GM23248 (cell line): ENCODE data around the gene CSMD2. TPM values are rescaled to one million over a fixed set of nuclear protein-coding genes. Genes with fewer than 3 reads are reported as not detected.

Experiments used
- DNase-seq: peaks from one replicate; pipeline ENCODE4 v3.0.0-alpha.2; 2015
- H2AFZ ChIP-seq: fragments of 200-600 bp; sonication (generic); 2 replicates; pipeline ENCODE4 v1.6.1; 2016; ENCODE audit warnings: antibody characterized with exemption
- H3F3A ChIP-seq: fragments of 200-600 bp; sonication (generic); 2 replicates; pipeline ENCODE4 v1.6.1; 2016; ENCODE audit warnings: mild to moderate bottlenecking, antibody characterized with exemption, mixed run types; ENCODE audit not compliant: insufficient read depth
- H3K27ac ChIP-seq: fragments of 200-600 bp; sonication (generic); 2 replicates; pipeline ENCODE4 v1.5.1; 2016; ENCODE audit warnings: mild to moderate bottlenecking
- H3K27me3 ChIP-seq: fragments of 200-600 bp; sonication (generic); replicated peaks from 2 replicates; pipeline ENCODE4 v1.6.1; 2016; ENCODE audit warnings: mild to moderate bottlenecking; ENCODE audit not compliant: insufficient read depth
- H3K36me3 ChIP-seq: fragments of 200-600 bp; sonication (generic); 2 replicates; pipeline ENCODE4 v1.6.1; 2016; ENCODE audit warnings: low read depth, mild to moderate bottlenecking
- H3K4me1 ChIP-seq: fragments of 200-600 bp; sonication (generic); 2 replicates; pipeline ENCODE4 v1.6.1; 2016; ENCODE audit warnings: mild to moderate bottlenecking; ENCODE audit not compliant: insufficient read depth
- H3K4me2 ChIP-seq: fragments of 200-600 bp; sonication (generic); one replicate; pipeline ENCODE4 v1.6.1; 2016; ENCODE audit warnings: mild to moderate bottlenecking; ENCODE audit not compliant: unreplicated experiment
- H3K4me3 ChIP-seq: fragments of 200-600 bp; sonication (generic); 2 replicates; pipeline ENCODE4 v1.5.1; 2016; ENCODE audit warnings: mild to moderate bottlenecking
- H3K79me2 ChIP-seq: fragments of 200-600 bp; sonication (generic); 2 replicates; pipeline ENCODE4 v1.6.1; 2016; ENCODE audit warnings: mild to moderate bottlenecking; ENCODE audit not compliant: insufficient read depth
- H3K9ac ChIP-seq: fragments of 200-600 bp; sonication (generic); 2 replicates; pipeline ENCODE4 v1.6.1; 2016; ENCODE audit warnings: mild to moderate bottlenecking
- H3K9me2 ChIP-seq: fragments of 200-600 bp; sonication (generic); 2 replicates; pipeline ENCODE4 v1.6.1; 2016; ENCODE audit warnings: mixed run types, mild to moderate bottlenecking, moderate library complexity; ENCODE audit not compliant: insufficient read depth
- H3K9me3 ChIP-seq: fragments of 200-600 bp; sonication (generic); one replicate; pipeline ENCODE4 v1.6.1; 2017; ENCODE audit warnings: low read depth
- H4K20me1 ChIP-seq: fragments of 200-600 bp; sonication (generic); 2 replicates; pipeline ENCODE4 v1.6.0; 2016; ENCODE audit not compliant: insufficient read depth
- EZH2 ChIP-seq: fragments of 200-600 bp; sonication (generic); IDR thresholded peaks from 2 replicates; pipeline ENCODE4 v1.6.1; 2018; ENCODE audit warnings: antibody characterized with exemption, mild to moderate bottlenecking; ENCODE audit not compliant: insufficient read depth, poor library complexity, severe bottlenecking
- EZH2phosphoT487 ChIP-seq: fragments of 200-600 bp; sonication (generic); IDR thresholded peaks from 2 replicates; pipeline ENCODE4 v1.6.1; 2018; ENCODE audit warnings: antibody characterized with exemption, moderate library complexity, mild to moderate bottlenecking, low read depth; ENCODE audit not compliant: insufficient read depth
- WGBS, 2 experiments: methylation state at CpG; one replicate each; pipeline ENCODE4 v1.1.6; 2015 to 2017; ENCODE audit warnings: low lambda C conversion rate in 2 of 2, low coverage in 1 of 2; ENCODE audit errors: missing lambda C conversion rate in 2 of 2; 5-methylcytosine and 5-hydroxymethylcytosine counted together
- in situ Hi-C: fragments of 300-500 bp; cut with MboI; formaldehyde crosslinking; loops from 2 replicates; pipeline ENCODE4 v1.15.0; 2020
- polyA plus RNA-seq: library from polyadenylated mRNA; unstranded; fragments of >200 nt; fragmentation: Nextera tagmentation; extraction: Ambion mirVana; gene quantifications from 2 replicates; pipeline ENCODE4 v1.2.1, GENCODE V29; 2016
- total RNA-seq: library from RNA; depleted of rRNA; stranded (reverse); fragments of >200 nt; shearing (Covaris generic); gene quantifications from 2 replicates; pipeline ENCODE4 v1.2.3, GENCODE V29; 2014

CSMD2 gene
- total and polyA plus RNA-seq, 2 experiments from 2014 or later, result 4.5 to 7.1 TPM

GRCh38 chr1:33524586-33524985 is 640.4 kb downstream of the CSMD2 start:
- in situ Hi-C loops, result no loop called here

DNA sequence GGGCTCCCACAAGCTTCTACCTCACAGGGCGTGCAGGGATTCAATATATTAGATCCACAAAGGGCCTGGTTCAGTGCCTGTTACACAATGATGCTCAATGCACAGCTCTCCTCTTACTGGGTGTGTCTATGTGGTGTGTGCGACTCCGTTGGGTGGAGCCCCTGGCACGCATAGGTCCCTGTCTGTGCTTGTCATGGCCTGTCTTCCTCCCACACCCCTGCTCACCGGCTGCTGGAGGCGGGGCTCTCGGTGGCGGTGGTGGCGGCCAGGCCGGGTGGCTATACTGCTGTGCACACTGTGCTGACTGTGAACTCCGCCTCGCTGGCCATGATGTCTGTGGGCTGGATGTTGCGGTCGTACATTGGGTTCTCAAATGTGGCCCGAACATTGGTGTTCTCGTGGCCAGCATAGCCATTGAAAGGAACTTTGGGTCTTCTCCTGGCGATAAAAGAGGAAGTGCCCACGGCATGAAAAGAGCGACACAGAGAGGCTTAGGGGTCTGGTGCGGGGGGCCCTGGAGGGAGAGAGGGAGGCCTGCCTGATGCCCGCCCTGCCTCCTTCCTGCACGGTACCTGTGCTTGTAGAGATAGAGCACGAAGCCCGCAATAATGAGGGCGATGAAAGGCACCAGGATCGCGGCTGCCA is 645.7 kb downstream of the CSMD2 start:
- WGBS, 2 experiments, result 91 to 93% methylated on average over 27 of the region's 27 CpGs
- H3K36me3 ChIP-seq, result peaks cover 3% of the 10 kb centered on the region; the same call in 1 of the 2 replicates
- H3K9me3 ChIP-seq, result no peaks in the 10 kb centered on the region
- H4K20me1 ChIP-seq, result no peaks in the 10 kb centered on the region
- no peaks in the 10 kb centered on the region for H3K4me1 ChIP-seq
- no peaks in the 10 kb centered on the region for H3F3A ChIP-seq
- TF ChIP-seq EZH2 (no peak), EZH2phosphoT487 (no peak)
- H2AFZ ChIP-seq, result no peak overlapping the region
- H3K27ac ChIP-seq, result no peak overlapping the region
- no peak overlapping the region for H3K4me3 ChIP-seq
- H3K79me2 ChIP-seq, result no peaks in the 10 kb centered on the region
- in situ Hi-C loops, result no loop called here
- H3K4me2 ChIP-seq, result no peak overlapping the region
- no peak for DNase-seq
- no peaks in the 10 kb centered on the region for H3K9me2 ChIP-seq
- no peaks in the 10 kb centered on the region for H3K27me3 ChIP-seq
- no peak overlapping the region for H3K9ac ChIP-seq

More at GRCh38 chr1:33524586-33524985, 640.4 kb downstream of the CSMD2 start:
- Histone ChIP-seq H3K79me2 (no peaks in the 10 kb centered on the region), H3K4me2 (no peak overlapping the region), H3K4me3 (no peak overlapping the region), H3K27me3 (no peaks in the 10 kb centered on the region), H3K4me1 (no peaks in the 10 kb centered on the region), H3K9ac (no peak overlapping the region), H3K9me3 (no peaks in the 10 kb centered on the region), H2AFZ (no peak overlapping the region), H3K36me3 (peaks cover 13% of the 10 kb centered on the region; the same call in 1 of the 2 replicates), H3F3A (no peaks in the 10 kb centered on the region), H3K27ac (no peak overlapping the region), H4K20me1 (no peaks in the 10 kb centered on the region), H3K9me2 (no peaks in the 10 kb centered on the region)
- TF ChIP-seq EZH2 (no peak), EZH2phosphoT487 (no peak)
- whole genome bisulfite sequencing, 2 experiments, result 76 to 83% methylated on average over 3 of the region's 3 CpGs
- DNase-seq, result no peak

GRCh38 chr1:33517596-33518250 is 647.3 kb downstream of the CSMD2 start:
- Histone ChIP-seq H4K20me1 (no peaks in the 10 kb centered on the region), H3K4me1 (no peaks in the 10 kb centered on the region), H3K27me3 (no peaks in the 10 kb centered on the region), H3K27ac (no peak overlapping the region), H3K9ac (no peak overlapping the region), H3K4me2 (no peak overlapping the region), H3F3A (peaks cover 9% of the 10 kb centered on the region; the same call in 1 of the 2 replicates), H3K36me3 (0 out of 2 replicates have a peak, but pooled peaks cover under 1% of the 10 kb centered on the region), H3K4me3 (no peak overlapping the region), H3K9me3 (no peaks in the 10 kb centered on the region), H3K9me2 (no peaks in the 10 kb centered on the region), H2AFZ (no peak overlapping the region), H3K79me2 (no peaks in the 10 kb centered on the region)
- no peak for TF ChIP-seq EZH2phosphoT487
- TF ChIP-seq EZH2, result no peak
- WGBS, 2 experiments, result 69% methylated on average over 12 of the region's 12 CpGs
- in situ Hi-C loops, result no loop called here
- DNase-seq, result peak; percentile 13

DNA sequence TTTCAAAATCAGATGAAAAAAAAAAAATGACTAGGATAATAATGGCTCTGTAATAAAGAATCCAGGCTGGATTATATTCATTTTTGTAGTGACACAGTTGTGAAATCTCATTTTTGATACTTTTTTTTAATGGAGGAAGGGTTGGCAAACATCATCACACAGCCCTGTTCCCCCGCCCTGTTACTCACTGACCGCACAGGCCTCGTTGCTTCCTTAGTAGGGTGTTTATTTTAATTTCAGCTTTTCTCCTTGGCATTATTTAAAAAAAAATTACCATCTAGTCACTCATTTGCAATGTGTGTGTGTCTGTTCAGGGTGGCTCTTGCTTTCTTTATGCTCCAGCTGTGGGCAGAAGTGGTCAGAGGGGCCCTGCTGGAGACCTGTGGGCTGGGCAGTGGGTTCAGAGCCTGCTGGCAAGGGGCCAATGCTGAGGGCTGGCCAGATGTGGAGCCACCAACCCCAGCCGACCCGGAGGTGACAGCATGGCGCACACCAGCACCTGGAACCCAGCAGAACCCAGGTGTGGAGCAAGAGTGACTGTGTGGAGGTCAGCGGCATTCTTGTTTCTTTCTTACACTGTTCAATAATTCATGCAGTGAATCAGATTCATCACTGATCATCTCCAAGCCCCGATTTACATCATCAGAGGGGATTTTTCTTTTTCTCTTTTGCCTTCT is 648.0 kb downstream of the CSMD2 start:
- TF ChIP-seq EZH2phosphoT487 (no peak), EZH2 (no peak)
- Histone ChIP-seq H3K9ac (no peak overlapping the region), H3K27me3 (no peaks in the 10 kb centered on the region), H3K4me3 (no peak overlapping the region), H3K27ac (no peak overlapping the region), H3K36me3 (no peaks in the 10 kb centered on the region), H2AFZ (no peak overlapping the region), H3K4me1 (no peaks in the 10 kb centered on the region), H4K20me1 (no peaks in the 10 kb centered on the region), H3K4me2 (no peak overlapping the region), H3F3A (peaks cover 11% of the 10 kb centered on the region; the same call in 1 of the 2 replicates), H3K9me2 (no peaks in the 10 kb centered on the region), H3K9me3 (no peaks in the 10 kb centered on the region), H3K79me2 (no peaks in the 10 kb centered on the region)
- in situ Hi-C loops, result no loop called here
- no peak for DNase-seq
- 81 to 83% methylated on average over 8 of the region's 8 CpGs for WGBS, 2 experiments
